HEK293T (cell line): ENCODE measurements around the gene TBC1D14.

Experiments used
- ELF4 ChIP-seq: fragments of 450-650 bp; IDR thresholded peaks from 2 replicates; pipeline ENCODE4 v1.6.1; 2017; ENCODE audit warnings: antibody characterized with exemption
- FOXA1 ChIP-seq: fragments of 450-650 bp; IDR thresholded peaks from 2 replicates; pipeline ENCODE4 v1.6.1; 2016; ENCODE audit warnings: mild to moderate bottlenecking
- NFRKB ChIP-seq: fragments of 450-650 bp; IDR thresholded peaks from 2 replicates; pipeline ENCODE4 v1.6.1; 2016; ENCODE audit warnings: mild to moderate bottlenecking, moderate library complexity

DNA sequence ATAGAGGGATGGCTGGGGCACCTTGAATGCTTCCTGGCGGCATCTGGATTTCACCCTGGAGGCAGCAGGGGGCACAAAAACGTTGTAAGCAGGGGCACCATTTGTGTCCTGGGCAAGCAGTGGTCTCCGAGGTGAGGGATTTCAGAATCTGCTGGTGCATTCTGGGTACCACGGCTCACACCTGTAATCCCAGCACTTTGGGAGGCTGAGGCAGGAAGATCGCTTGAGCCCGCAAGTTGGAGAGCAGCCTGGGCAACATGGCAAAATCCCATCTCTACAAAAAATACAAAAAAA lies 16.8 kb upstream of the TBC1D14 start:
- TF ChIP-seq ELF4: no peak
- no peak for TF ChIP-seq NFRKB
- no peak for TF ChIP-seq FOXA1
